ENCODE data around the gene IFNLR1.

GRCh38 chr1:24127801-24128363 is 59.2 kb downstream of the IFNLR1 start:
- no peak for TF ChIP-seq CTCF (IDR thresholded peaks at IDR 0.05)
- no peak for TF ChIP-seq POLR2A (IDR thresholded peaks at IDR 0.05)
